Stimulated activated CD4-positive, alpha-beta T cell treated with anti-CD3 and anti-CD28 coated beads, Interleukin-4, amount 100 ng/mL, for 1 hour (primary cell): ENCODE results near the gene VSX2.

Source experiments
- DNase-seq: peaks from one replicate; pipeline ENCODE4 v3.0.0-alpha.2; 2020

The VSX2 gene

DNA sequence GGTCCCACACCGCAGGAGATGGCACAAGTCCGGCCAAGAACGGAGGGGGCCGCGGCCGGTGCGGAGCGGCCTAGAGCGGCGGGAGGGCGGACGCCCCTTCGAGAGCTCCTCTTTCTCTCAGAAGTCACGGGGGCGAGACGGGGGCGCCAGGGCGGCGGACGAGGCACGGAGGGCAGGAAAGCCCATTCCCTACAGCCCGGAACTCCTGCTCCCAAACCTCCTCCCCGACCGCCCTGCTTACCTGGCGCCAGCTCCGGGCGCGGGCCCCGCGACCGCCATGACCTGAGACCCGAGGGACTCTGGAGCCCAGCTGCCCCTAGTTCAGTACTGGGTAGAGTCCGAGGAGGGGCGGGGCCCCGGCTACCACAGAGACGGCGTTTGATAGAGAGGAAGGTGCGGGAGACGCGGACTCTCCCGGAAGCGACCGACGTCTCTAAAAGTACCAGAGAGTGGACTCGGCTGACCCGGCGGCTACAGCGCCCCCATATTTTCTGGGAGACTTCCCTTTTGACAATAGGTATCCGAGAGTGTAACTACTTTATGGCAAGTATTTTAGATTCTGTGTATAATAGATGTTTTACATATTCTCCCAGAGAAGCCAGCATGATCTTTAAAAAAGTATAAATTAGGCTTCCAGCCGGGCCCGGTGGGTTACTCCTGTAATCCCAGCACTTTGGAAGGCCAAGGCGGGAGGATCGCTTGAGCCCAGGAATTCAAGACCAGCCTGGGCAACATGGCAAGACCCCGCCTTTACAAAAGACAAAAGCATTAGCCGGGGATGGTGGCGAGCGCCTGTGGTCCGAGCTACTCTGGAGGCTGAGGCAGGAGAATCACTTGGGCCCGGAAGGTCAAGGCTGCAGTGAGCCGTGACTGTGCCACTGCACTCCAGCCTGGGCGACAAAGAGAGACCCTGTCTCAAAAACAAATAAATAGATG, 63.7 kb downstream of the VSX2 start, which contains the start of gene ABCD4:
TSS of gene ABCD4 (minus strand) at position 301 of the 936 bp plus-strand sequence. CDS start at position 279, 22 bp downstream.
- DNase-seq, result peak; percentile 85

DNA sequence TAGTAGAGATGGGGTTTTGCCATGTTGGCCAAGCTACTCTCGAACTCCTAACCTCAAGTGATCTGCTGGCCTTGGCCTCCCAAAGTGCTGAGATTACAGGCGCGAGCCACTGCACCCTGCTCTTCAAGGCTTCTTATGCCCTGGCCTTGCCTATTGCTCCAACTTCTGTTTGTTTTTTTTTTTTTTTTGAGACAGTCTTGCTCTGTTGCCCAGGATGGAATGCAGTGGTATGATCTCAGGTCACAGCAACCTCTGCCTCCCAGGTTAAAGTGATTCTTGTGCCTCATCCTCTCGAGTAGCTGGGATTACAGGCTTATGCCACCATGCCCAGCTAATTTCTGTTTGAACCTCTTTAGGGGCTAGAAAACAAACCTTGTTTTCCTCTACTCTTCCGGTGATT, 69.4 kb downstream of the VSX2 start:
- DNase-seq, result no peak

DNA sequence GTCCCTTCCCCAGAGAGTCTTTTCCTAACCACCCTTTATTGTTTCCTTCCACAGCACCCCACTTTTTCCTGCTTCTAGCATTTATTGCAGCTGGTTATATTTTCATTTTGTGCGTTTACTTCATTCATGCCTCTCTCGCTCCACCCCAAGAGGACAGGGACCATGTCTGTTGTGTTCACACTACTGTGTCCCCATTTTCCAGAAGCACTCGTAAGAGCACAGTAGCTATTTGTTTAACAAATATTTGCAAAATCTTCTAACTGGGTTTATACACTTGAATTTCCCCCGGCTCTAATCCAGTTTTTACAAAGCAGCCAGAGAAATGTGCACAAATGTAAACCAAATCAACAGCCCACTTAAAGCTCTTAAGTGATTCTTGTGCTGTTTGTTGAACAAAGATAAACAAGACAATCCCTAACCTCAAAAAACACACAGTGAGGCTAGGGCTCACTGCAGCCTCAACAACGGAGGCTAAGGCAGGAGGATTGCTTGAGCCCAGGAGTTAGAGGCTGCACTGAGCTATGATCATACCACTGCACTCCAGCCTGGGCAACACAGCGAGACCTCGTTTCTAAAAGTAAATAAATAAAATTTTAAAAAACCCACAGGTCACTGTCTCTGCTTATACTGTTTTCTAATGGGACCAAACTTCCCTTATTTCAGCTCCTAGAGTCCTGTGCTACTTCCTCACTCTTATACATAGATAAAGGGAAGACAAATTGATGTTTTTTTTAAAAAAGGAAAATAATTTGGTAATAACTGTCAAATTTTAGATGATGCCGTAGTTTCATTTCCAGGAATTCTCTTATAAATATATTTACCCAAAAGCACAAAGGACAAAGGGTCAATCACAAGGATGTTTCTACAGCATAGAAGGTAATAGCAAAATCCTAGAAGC, 70.1 kb downstream of the VSX2 start:
- no peak for DNase-seq

DNA sequence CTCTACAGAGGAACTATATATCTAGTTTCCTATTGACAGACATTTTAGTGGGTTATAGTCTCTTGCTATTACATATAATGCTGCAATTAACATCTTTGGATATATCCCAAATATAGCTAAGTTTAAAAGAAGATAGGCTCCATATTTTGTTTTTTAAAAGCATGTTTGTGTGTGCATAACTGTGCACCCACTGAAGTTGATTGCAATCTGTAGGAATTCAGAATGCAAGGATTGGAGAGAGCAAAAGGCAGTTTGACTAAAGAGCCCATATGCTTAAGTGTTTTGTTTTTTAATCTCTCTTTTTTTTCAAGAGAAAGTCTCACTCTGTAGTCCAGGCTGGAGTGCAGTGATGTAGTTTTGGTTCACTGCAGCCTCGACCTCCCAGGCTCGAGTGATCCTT, 72.9 kb downstream of the VSX2 start:
- DNase-seq, result no peak
